Colon (tissue), 2 donors: ENCODE measurements around the gene MRTFB.
"Not testable (repeated sequence)": the region's sequence is repeated elsewhere in the genome, so short reads cannot be mapped to it uniquely, and the experiment has no call there.

Experiments
- FAIRE-seq: peaks from 2 replicates; lab custom pipeline; 2012; peaks lifted over from hg19 to GRCh38; lab: Jason Lieb, UNC
- donor health status: control.
- donor health status: control.

The MRTFB gene

DNA sequence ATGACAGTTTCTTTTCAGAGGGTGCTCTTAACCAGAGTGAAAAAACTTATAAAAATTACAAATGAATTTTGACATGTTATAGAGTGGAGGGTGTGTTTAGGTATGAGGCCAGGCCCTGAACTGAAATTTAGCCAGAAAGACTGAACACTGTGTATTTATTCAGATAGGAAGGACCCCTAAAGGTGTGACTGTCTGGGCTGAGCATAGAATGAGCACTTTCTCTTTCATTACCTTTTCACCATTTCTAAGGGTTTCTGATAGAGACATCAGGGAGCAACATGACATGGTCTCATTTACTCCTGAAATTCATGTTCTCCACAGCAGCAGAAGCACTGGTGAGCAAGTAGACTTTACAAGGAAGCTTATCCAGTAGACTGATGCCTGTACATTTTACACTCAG, 32.9 kb downstream of the MRTFB start:
- FAIRE-seq, result no peak

DNA sequence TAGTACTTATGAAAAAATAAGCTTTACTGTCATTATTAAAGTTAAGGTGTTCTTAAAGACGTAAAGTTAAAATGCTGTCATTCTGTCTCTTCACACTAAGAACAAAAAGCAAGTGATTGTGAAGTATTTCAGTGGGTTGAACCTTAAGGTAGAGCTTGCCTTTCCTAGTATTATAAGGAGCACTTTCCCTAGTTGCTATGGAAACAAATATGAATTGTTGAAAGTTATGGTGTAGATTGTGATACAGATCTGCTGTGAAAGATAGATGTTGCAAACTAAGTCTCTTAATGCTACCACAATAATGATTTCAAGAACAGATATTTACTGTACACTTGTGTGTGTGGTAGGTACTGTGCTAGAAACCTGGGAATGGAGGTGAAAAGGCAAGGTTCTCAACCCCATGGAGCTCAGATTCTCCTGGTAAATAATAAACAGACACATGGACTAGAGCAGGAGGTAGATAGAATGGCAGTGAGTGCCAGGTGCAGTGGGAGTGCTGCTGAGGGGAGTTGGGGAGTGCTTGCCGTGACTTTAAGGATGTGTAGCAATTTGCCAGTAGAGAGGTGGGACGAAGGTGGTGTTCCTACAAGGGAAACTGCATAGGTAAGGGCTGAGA, 34.7 kb downstream of the MRTFB start:
- FAIRE-seq, result no peak

DNA sequence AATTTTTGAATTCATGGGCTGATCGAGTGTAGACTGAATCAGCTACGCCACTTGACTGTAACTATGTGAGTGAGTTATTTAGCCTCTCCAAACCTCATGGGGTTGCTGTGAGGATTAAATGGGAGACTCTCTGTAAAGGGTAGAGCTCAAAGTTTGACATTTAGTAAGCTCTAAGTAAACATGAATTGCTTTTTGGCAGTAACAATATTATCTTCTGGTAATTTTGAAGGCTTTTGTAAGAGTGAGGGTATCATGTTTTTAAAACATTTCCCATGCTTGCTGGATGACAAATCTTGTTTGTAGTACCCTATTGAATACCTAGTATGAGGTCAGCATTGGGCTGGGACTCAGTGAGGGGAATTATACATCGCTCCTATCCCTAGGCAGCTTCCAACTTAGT, 35.3 kb downstream of the MRTFB start:
- FAIRE-seq, result no peak

DNA sequence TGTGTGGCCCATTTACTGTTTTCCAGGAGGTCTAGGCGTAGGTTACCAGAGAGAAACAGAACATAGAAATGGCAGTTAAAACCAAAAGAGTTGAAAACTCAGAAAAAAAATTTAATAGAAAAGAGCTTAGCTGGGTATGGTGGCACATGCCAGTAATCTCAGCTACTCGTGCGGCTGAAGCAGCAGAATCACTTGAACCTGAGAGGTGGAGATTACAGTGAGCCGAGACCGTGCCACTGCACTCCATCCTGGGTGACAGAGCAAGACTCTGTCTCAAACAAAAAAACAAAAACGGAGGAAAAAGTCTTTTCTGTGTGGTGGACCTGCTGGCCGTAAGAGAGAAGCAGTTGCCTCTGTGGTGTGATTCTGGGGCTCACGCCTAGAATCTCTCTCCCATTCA, 35.8 kb downstream of the MRTFB start:
- no peak for FAIRE-seq

DNA sequence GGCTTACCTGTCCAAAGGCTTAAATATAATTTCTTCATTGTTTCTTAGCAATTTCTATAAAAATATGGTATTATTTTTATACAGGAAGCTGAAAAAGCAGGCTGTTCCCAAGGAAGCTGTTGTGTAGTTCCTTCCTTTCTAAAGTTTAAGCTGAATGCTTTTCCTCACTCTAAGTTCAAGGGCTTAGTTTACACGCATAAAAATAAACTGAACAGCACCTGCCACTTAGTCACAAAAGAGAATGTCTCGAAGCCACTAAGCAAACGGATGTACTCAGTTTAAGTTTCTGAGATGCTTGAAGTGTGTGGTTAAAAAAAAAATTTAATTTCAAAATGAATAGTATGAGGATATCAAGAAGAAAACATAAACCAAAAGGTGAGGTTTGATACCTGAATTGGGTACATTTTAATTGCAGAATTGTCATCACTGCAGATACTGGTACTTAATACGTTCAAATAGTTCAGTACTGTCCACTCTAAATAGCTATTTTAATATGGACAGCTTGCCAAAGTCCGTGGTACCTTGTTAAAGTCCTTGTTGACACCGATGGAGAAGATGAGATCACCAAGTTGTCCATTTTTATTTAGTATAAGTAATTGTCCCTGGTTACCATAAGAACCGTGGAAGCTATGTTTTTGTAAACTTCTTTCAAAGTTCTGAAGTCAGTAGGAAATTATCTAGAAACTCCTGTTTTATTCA, 38.1 kb downstream of the MRTFB start:
- FAIRE-seq, result no peak

DNA sequence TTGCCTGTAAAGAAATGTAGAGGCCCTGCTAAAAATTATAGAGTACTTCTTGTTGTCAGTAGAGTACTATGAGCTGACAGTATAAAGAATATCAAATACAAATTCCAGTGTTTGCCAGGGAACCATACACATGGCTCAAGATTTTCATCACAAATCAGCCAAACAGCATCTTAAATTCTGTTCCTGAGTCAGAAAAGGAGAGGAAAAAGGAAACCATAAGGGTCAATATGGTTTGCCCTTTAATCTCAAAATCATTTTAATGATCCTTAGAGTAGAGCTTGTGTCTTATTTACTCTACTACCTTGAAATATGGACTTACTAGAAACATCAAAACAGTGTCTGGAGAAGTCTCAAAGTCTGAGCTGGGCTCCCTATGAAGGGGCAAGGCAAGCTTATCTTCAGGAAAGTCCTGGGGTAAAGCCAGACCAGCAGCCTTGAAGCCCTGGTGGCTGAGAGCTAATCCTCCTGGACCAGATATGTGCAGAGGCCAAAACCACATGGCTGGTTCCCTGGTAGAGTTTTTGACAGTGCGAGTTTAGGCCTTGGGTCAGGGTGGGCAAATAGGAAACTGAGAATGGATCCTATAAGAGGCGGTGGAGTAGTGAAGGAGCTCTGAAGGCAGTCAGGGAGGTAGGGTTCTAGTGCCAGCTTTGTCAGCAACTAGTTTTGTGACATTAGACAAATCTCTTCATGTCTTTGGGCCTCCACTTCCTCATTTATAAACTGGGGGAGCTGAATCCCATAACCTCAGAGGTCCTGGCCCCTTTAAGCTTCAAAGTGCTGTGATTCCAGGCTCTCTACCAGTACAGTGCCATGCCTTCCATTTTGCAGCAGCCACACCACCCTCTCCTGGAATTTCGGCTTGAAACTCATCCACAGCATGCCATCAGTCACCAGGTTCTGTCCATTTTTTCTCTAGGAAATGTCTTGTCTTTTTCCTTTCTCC, 38.9 kb downstream of the MRTFB start:
- no peak for FAIRE-seq

DNA sequence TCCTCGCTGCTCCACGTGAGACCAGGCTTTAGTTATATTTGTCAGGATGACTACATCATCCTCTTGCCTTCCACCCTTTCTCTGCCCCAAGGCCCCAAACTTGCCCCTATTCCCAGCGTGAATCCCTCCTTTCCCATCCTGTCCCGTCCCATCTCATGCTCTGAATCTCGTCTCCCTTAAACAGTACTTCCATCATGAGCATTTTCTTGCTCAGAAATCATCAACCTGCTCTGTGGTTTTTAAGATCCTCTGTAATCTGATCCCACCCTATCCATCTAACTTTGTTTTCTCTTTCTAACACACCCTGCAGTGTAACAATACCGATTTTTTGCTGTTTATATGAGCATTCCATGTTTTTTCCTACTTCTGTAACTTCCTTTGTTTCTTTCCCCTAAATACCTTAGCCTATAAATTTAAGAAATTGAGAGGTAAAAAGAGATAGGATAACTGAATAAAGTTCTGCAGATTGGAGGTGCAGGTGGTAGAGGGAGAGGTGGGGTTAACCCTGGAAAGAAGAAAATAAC, 39.7 kb downstream of the MRTFB start:
- FAIRE-seq, result no peak

DNA sequence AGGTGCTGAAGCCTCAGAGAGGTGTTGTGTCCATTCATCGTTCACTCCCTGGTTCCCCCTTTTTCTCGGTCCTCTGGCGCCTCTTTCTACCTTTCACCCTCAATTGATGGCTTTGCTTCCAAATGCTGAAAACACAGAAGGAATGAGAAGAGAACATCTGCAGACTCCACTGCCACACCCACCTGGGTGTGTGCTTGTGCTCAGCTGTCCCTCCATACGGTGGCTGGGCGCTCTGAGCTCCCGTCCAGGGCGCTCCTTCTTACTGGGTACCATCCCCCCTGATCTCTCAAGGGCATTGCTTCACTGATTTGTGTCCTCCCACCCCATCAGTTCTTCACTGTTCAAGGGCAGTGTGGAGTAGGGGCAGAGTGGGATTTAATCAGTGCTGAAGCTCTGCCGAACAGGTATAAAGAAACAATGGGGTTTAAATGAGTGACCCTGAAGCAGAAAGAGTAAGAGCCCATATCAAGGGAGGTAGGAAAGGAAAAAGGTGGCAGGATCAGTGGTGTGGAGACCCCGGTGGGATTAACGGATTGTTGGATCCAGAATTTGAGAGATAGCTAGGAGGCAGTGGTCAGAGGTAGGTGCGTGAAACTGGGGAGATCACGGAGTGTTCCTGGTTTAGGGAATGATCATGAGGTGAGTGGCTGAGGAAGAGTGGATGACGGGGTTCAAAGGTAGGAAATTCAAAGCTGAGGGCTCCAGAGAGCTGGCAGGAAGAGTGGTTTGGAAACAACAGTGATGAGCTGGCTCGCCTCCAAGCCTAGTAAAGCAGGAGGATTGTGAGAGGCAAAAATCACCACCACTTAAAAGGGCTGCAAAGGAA, 40.8 kb downstream of the MRTFB start:
- FAIRE-seq, result no peak

DNA sequence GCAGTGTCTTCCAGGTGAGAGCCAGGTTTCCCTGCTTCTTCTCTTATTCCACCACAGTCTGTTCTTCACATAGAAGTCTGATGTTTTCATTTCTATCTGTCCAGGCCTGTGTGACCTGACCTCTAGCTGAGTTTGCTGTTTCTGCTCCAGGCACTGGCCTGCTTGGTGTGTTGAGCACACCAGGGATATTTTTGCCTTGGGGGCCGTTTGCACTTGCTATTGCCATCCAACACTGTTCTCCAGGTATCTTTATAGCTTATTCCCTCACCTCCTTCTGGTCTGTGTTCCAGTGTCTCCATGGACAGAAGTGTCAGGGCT, 41.4 kb downstream of the MRTFB start:
- FAIRE-seq, result no peak

DNA sequence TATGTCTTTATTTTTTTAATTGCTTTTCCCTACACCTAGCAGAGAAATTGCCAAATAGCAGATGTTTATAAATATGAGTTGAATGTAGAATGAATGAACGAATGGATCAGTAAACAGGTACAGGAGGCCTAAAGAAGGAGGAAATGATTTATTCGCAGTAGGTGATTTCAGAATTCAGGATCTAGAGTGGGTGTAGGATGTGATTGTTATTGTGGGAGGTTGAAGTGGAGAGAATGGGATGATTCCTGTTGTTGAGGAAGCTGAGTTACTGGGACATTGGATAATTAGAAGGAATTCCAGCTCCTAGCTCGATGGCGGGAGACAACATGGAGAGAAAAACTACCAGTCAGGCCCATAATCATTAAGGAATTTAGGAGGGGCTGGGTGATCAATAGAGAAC, 42.2 kb downstream of the MRTFB start:
- no peak for FAIRE-seq

DNA sequence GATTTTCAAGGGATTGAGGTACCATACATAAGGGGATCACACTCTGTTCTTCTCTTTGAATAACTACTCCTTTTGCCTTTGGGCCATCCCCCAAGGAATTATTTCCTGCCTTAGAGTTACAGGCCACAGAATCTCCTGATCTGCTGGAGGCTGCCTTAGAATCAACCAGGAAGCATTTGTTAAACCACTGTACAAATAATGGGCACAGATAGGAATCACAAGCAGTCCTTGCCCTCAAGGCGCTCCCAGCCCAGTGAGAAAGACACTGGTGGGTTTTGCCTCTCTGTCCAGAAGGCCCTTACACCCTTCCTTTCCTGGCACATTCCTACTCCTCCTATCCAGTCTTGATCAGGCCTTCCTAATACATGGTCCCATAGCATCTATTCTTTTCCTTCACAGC, 45.9 kb downstream of the MRTFB start:
- no peak for FAIRE-seq

DNA sequence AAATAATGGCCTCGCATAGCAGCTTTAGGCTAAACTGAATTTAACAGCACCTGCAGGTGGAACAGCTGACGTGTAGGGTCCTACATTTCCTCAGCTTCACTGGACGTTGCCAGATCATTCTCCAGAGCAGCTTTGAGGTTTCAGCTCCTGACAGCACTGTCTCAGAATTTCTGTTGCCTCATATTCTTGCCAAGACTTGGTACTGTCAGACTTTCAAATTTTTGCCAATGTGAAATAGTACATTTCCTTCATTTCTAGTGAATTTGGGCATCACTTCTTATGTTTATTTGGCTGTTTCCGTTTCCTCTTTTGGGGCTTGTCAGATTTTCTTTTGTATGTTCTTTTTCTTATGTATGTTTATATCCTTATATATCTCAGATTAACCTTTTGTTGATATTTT, 48.7 kb downstream of the MRTFB start:
- FAIRE-seq, result no peak

DNA sequence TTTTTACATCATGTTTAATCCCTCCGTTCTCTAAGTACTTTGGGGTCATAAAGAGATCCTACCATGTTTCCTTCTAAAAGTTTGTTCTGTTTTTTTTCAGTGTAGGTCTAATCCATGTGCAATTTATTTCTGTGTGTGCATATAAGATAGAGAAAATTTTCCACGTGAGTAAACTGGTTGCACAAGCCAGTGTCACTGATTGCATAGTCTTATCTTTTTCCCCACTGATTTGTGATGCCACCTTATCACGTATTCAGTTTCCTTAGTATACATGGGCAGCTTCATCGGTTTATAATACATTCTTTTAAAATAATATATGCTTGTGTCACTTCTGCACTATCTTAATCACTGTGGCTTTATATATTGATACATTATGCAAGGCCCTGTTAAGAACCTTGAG, 49.2 kb downstream of the MRTFB start:
- no peak for FAIRE-seq

DNA sequence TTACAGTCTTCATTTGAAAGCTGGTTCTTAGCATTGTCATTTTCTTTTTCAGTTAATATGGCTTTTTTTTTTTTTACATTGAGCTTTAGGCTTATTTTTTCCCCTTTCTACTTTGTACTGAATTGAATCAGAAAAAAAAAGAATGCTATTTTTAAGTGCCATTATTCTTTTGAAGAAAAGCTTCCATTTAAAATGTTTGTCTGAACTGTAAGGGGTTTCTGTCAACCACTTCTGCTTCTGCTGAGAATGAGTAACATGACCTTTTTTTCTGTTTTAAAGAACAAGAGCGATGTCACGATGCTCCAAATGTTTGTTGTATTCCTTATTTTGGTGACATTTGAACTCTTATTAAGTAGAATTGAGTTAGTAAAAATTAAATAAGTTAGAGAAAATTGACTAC, 50.0 kb downstream of the MRTFB start:
- FAIRE-seq, result no peak

DNA sequence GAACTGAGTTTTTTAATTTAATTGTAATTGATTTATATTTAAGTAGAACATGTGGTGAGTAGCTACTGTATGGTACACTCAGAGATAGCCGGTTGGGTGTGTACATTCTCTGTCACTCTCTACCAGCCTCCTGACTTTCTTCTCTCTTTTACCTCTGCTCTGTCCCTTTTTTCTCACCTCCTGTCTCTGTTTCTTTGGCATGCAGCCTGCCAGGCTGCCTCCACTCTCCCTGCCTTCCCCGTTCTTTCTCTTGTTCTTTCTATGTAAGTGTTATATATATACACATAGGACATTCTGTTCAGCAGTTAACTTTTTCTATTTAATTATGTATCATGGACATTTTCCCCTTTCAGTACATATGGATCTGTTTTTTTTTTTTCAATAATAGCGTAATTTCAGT, 50.8 kb downstream of the MRTFB start:
- no peak for FAIRE-seq

DNA sequence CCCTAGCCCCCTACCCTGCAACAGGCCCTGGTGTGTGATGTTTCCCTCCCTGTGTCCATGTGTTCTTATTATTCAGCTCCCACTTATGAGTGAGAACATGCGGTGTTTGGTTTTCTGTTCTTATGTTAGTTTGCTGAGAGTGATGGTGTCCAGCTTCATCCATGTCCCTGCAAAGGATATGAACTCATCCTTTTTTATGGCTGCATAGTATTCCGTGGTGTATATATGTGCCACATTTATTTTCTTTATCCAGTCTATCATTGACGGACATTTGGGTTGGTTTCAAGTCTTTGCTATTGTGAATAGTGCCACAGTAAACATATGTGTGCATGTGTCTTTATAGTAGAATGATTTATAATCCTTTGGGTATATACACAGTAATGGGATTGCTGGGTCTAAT, 51.3 kb downstream of the MRTFB start:
- not testable (repeated sequence) for FAIRE-seq

DNA sequence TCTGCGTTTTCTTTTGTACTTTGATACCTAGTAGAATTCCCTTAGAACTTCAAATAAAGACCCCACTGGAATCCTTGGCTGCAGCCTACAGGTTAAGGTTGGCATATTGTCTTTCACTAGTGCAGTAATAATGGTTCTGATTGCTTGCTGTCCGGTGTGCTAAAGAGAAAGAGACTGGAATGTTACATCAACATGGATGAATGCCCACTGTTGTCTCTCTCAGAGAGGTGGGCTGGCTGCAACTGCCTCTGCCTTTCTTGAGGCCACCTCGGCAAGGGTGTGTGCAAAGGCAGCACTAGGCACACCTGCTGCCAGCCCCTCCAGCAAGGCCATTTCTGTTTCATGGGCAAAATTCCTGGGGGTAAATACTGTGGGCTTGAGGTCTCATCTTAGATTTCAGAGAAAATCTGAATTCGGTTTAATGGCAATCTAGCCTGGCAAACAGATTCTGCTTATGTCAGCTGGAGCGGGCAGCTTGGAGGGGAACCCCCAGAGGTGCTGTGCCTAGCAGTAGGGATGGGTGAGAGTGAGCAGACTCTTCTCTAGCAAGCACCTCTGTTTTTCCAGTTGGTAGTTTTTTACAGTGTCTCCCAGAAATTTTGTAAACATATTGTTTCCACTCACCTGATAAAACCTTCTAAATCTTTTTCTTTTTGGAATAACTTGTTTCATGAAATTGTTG, 54.0 kb downstream of the MRTFB start:
- FAIRE-seq, result no peak

DNA sequence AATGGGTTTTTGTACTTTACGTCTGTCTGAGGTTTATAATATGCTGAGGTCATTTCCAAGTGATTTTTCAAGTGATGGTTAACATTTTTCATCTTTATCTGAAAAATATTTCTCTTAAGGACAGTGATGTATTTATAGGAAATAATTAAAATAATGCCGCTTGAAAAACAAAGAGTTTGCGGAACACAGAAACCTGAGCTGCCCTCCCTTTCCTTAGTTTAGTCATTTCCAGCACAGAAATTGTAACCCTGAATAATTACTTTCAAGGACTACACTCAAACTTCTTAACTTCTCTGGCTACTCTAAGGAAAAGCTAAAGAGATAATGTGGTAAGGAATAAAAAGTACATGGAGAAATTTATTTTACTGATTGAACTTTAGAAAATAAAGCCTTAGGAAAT, 54.6 kb downstream of the MRTFB start:
- no peak for FAIRE-seq

DNA sequence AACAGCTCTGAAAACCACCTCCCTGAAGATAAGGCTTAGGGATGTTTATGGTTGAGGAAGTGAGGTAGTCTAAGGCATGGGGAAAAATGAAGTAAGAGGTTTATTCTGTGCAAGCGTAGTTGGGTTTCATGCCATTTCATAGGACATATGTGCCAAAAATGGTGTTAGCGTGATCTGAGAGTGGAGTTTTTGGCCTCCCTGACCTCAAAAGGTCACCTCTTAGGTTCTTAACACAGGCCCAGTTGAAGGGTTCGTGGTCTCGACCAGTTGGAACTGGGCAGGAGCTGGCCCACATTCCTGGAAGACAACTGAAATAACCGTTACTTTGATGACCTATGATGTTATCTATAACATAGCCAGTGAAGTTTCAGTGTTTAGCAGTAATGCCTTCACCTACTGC, 57.0 kb downstream of the MRTFB start:
- no peak for FAIRE-seq

DNA sequence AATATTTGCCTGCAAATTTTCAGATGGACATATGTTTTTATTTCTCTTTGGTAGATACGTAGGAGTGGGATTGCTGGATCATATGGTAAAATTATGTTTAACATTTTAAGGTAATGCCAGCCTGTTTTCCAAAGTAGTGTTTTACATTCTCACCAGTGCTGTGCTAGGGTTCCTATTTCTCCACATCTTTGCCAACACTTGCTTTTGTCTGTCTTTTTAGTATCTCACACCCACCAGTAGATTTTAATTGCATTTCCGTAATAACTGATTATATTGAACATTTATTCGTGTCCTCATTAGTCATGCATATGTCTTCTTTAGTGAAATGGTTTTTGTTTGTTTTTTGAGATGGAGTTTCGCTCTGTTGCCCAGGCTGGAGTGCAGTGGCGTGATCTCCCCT, 58.4 kb downstream of the MRTFB start:
- no peak for FAIRE-seq
